Breast epithelium (tissue), 4 donors: ENCODE measurements around the gene SLC38A6. TPM values are rescaled to one million over a fixed set of nuclear protein-coding genes. Genes with fewer than 3 reads are reported as not detected.
A peak's percentile ranks its signal among the peaks of the same experiment; 100 is the strongest.

Experiments used
- DNase-seq, 2 donors: peaks; one replicate each; pipeline ENCODE4 v3.0.0-alpha.2; 2019; ENCODE audit warnings: low spot score in 2 of 2
- H3K27ac ChIP-seq, 2 donors: fragments of 200-600 bp; sonication (generic) in 1 of 2; one replicate each; pipeline ENCODE4 v1.5.1; 2016 to 2019; ENCODE audit warnings: mild to moderate bottlenecking in 1 of 2
- H3K27me3 ChIP-seq, 2 donors: fragments of 200-600 bp; sonication (generic) in 1 of 2; one replicate each; pipeline versions ENCODE4 v1.5.1 to v1.6.0; 2017 to 2019; ENCODE audit warnings: control low read depth in 1 of 2, mild to moderate bottlenecking in 1 of 2
- H3K36me3 ChIP-seq: fragments of 200-600 bp; one replicate; pipeline ENCODE4 v1.5.1; 2019
- H3K4me1 ChIP-seq, 2 donors: fragments of 200-600 bp; sonication (generic); one replicate each; pipeline ENCODE4 v1.5.1; 2016 to 2019; ENCODE audit warnings: control low read depth in 1 of 2
- H3K4me3 ChIP-seq, 3 donors: fragments of 200-600 bp; sonication (generic); 1 replicate in 2 of 3; 2 replicates in 1 of 3; pipeline ENCODE4 v1.5.1; 2016 to 2019; ENCODE audit warnings: mild to moderate bottlenecking in 3 of 3, moderate library complexity in 2 of 3
- H3K9me3 ChIP-seq, 2 donors: fragments of 200-600 bp; sonication (generic) in 1 of 2; one replicate each; pipeline ENCODE4 v1.5.1; 2016 to 2019; ENCODE audit warnings: control low read depth in 1 of 2
- CTCF ChIP-seq, 3 donors: fragments of 450-650 bp; IDR thresholded peaks; one replicate each; pipeline ENCODE4 v1.5.1; 2016 to 2017; ENCODE audit warnings: antibody characterized with exemption in 3 of 3, mild to moderate bottlenecking in 3 of 3, moderate library complexity in 3 of 3
- POLR2A ChIP-seq: fragments of 450-650 bp; IDR thresholded peaks from one replicate; pipeline ENCODE4 v1.6.1; 2016; ENCODE audit warnings: antibody characterized with exemption, mild to moderate bottlenecking, moderate library complexity
- POLR2AphosphoS5 ChIP-seq, 3 donors: sonication (generic); formaldehyde crosslinking; IDR thresholded peaks; one replicate each; pipeline ENCODE4 v1.6.1; 2017; ENCODE audit warnings: antibody characterized with exemption in 3 of 3
- intact Hi-C: fragments of 100-400 bp; cut with DNase I; formaldehyde crosslinking; loops from one replicate; pipeline ENCODE4 v1.15.1; 2023; ENCODE audit warnings: low total_unique reads
- total RNA-seq, 3 donors: library from RNA; depleted of rRNA; stranded (reverse); fragments of >200 nt; gene quantifications; one replicate each; pipeline ENCODE4 v1.1.0, GENCODE V29; 2016

SLC38A6 gene
- total RNA-seq, 3 donors from 2014 or later, result 39.7 to 45.0 (median 44.1) TPM

GRCh38 chr14:61025251-61026223 lies 44.5 kb downstream of the SLC38A6 start:
- Histone ChIP-seq H3K4me3 (no peak overlapping the region), H3K9me3 (no peaks in the 10 kb centered on the region), H3K27ac (no peak overlapping the region), H3K27me3 (no peaks in the 10 kb centered on the region), H3K4me1 (no peaks in the 10 kb centered on the region), H3K36me3 (no peaks in the 10 kb centered on the region)
- DNase-seq, result peak; percentile 22 to 63
- intact Hi-C loops, result loop anchor here (5.0 to 10.0 kb wide), 3 partner anchors 229 to 988 kb away; no protein-coding TSS in a partner anchor
- TF ChIP-seq CTCF (IDR thresholded peaks at IDR 0.05), result peak in 2 of 3 donors; percentile 74 to 80
- TF ChIP-seq POLR2AphosphoS5 (IDR thresholded peaks at IDR 0.05), result no peak

- H3K9me3 ChIP-seq, result no peaks in the 10 kb centered on the region
- H3K36me3 ChIP-seq, result no peaks in the 10 kb centered on the region
- no peaks in the 10 kb centered on the region for H3K27me3 ChIP-seq
- no peak overlapping the region for H3K4me3 ChIP-seq
- H3K4me1 ChIP-seq, result no peaks in the 10 kb centered on the region
- H3K27ac ChIP-seq, result no peak overlapping the region
- no peak for TF ChIP-seq CTCF (IDR thresholded peaks at IDR 0.05)
- TF ChIP-seq POLR2AphosphoS5 (IDR thresholded peaks at IDR 0.05), result no peak
- TF ChIP-seq POLR2A, result no peak
- DNase-seq, result no peak
- intact Hi-C loops, result loop anchor here (5.0 to 10.0 kb wide), 3 partner anchors 228 to 989 kb away; no protein-coding TSS in a partner anchor
These were observed 45.5 kb downstream of the SLC38A6 start for GRCh38 chr14:61026526-61026925.

GRCh38 chr14:61031026-61031425 lies 50.0 kb downstream of the SLC38A6 start:
- no peaks in the 10 kb centered on the region for H3K9me3 ChIP-seq
- H3K36me3 ChIP-seq, result no peaks in the 10 kb centered on the region
- no peak overlapping the region for H3K4me3 ChIP-seq
- no peak for DNase-seq
- TF ChIP-seq POLR2AphosphoS5 (IDR thresholded peaks at IDR 0.05), result no peak
- no peak for TF ChIP-seq CTCF (IDR thresholded peaks at IDR 0.05)
- no peak for TF ChIP-seq POLR2A
- H3K27ac ChIP-seq, result no peak overlapping the region
- H3K27me3 ChIP-seq, result no peaks in the 10 kb centered on the region
- intact Hi-C loops, result no loop called here
- no peaks in the 10 kb centered on the region for H3K4me1 ChIP-seq

- H3K27ac ChIP-seq, result no peak overlapping the region
- no peaks in the 10 kb centered on the region for H3K9me3 ChIP-seq
- H3K36me3 ChIP-seq, result no peaks in the 10 kb centered on the region
- TF ChIP-seq POLR2AphosphoS5 (IDR thresholded peaks at IDR 0.05), result no peak
- TF ChIP-seq CTCF (IDR thresholded peaks at IDR 0.05), result no peak
- no peak for TF ChIP-seq POLR2A
- no peak for DNase-seq
- no peak overlapping the region for H3K4me3 ChIP-seq
- intact Hi-C loops, result no loop called here
- H3K4me1 ChIP-seq, result no peaks in the 10 kb centered on the region
- no peaks in the 10 kb centered on the region for H3K27me3 ChIP-seq
These were observed 52.0 kb downstream of the SLC38A6 start for GRCh38 chr14:61033054-61033453.

GRCh38 chr14:61033855-61034254 lies 52.8 kb downstream of the SLC38A6 start:
- Histone ChIP-seq H3K27me3 (no peaks in the 10 kb centered on the region), H3K27ac (no peak overlapping the region), H3K4me1 (no peaks in the 10 kb centered on the region), H3K36me3 (no peaks in the 10 kb centered on the region), H3K9me3 (no peaks in the 10 kb centered on the region), H3K4me3 (no peak overlapping the region)
- TF ChIP-seq CTCF (IDR thresholded peaks at IDR 0.05) (no peak), POLR2AphosphoS5 (IDR thresholded peaks at IDR 0.05) (no peak), POLR2A (no peak)
- intact Hi-C loops, result no loop called here
- no peak for DNase-seq
